Activated CD8-positive, alpha-beta T cell treated with anti-CD3 and anti-CD28 coated beads for 36 hours (primary cell): ENCODE data around the gene CD46. TPM values are rescaled to one million over a fixed set of nuclear protein-coding genes. Genes with fewer than 3 reads are reported as not detected.

Experiments used
- ATAC-seq: fragments of 200-7000 bp; cut with Tn5 transposase; one replicate; pipeline ENCODE4 v1.10.0; 2021; ENCODE audit warnings: mild to moderate bottlenecking, moderate library complexity
- CTCF ChIA-PET: fragments of 350-600 bp; sonication (Branson Sonifier 250); formaldehyde crosslinking; loops from one replicate; lab custom pipeline; 2021; ENCODE audit warnings: antibody characterized with exemption; lab: Charles Lee
- POLR2A ChIA-PET: fragments of 350-600 bp; sonication (Branson Sonifier 250); formaldehyde crosslinking; loops from one replicate; lab custom pipeline; 2021; ENCODE audit warnings: antibody characterized with exemption; lab: Charles Lee
- DNase-seq: peaks from one replicate; pipeline ENCODE4 v3.0.0-alpha.2; 2020
- H3K27ac Mint-ChIP-seq: one replicate; pipeline ENCODE4 v1.8.0; 2021; ENCODE audit warnings: mild to moderate bottlenecking, mixed read lengths
- H3K27me3 Mint-ChIP-seq: one replicate; pipeline ENCODE4 v1.8.0; 2021; ENCODE audit warnings: mixed read lengths
- H3K36me3 Mint-ChIP-seq: one replicate; pipeline ENCODE4 v1.8.0; 2021; ENCODE audit warnings: low read depth, mixed read lengths
- H3K4me1 Mint-ChIP-seq: one replicate; pipeline ENCODE4 v1.8.0; 2021; ENCODE audit warnings: low read depth, mixed read lengths
- H3K4me3 Mint-ChIP-seq: one replicate; pipeline ENCODE4 v1.8.0; 2021; ENCODE audit warnings: mild to moderate bottlenecking, moderate library complexity, mixed read lengths
- H3K9me3 Mint-ChIP-seq: one replicate; pipeline ENCODE4 v1.8.0; 2021; ENCODE audit warnings: mixed read lengths
- intact Hi-C: fragments of 100-400 bp; cut with micrococcal nuclease; formaldehyde crosslinking; loops from one replicate; pipeline ENCODE4 v1.10.0; 2022
- total RNA-seq, 2 experiments: library from RNA; stranded (reverse); gene quantifications; one replicate each; pipeline ENCODE4 v1.2.3, GENCODE V29; 2021
- TF ChIP-seq, protein P1 (sequence below): fragments of 200-600 bp; IDR thresholded peaks from one replicate; pipeline ENCODE4 v1.8.0; 2022; ENCODE audit warnings: antibody characterized with exemption, mild to moderate bottlenecking

The CD46 gene
- total RNA-seq, 2 experiments from 2014 or later, result 77.7 to 84.3 TPM

DNA sequence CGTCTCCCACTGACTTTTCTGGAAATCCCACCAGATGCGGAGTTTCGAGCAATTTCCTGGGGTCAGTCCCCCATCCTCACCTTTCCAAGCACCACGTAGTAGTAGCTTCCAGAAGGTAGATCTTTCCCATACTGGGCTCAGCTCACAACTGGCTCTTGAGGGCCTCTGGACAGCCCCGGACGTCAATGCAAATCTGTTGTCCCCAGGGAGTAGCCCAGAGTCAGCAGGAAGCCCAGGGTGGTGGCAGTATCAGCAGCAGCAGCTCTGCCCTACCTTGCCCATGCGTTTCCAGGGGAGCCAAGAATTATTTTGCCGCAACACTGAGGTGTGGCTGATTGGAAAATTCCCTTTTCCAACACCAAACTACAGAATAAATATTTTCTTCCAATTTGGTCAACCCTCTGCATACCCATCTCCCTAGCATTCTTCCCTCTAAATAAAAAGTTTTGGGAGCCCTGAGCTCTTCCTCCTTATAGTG is 70.3 kb downstream of the CD46 start:
- POLR2A ChIA-PET, result interaction anchor here (0.7 to 2.4 kb wide), 5 partner anchors 10 to 50 kb away, joined by 4 to 8 read pairs (median 7); no protein-coding TSS in a partner anchor
- no peak for DNase-seq
- peaks cover 28% of the 10 kb centered on the region for H3K36me3 Mint-ChIP-seq

GRCh38 chr1:207822602-207823451 is 71.0 kb downstream of the CD46 start:
- ATAC-seq, result peak; percentile 54
- Mint-ChIP-seq H3K4me1 (peaks cover 75% of the 10 kb centered on the region), H3K27ac (peak overlapping the region; percentile 90), H3K4me3 (peak overlapping the region; percentile 77), H3K27me3 (no peaks in the 10 kb centered on the region), H3K9me3 (no peaks in the 10 kb centered on the region), H3K36me3 (peaks cover 28% of the 10 kb centered on the region)
- intact Hi-C loops, result no loop called here
- peak; percentile 78 for DNase-seq
- TF ChIP-seq, protein P1, sequence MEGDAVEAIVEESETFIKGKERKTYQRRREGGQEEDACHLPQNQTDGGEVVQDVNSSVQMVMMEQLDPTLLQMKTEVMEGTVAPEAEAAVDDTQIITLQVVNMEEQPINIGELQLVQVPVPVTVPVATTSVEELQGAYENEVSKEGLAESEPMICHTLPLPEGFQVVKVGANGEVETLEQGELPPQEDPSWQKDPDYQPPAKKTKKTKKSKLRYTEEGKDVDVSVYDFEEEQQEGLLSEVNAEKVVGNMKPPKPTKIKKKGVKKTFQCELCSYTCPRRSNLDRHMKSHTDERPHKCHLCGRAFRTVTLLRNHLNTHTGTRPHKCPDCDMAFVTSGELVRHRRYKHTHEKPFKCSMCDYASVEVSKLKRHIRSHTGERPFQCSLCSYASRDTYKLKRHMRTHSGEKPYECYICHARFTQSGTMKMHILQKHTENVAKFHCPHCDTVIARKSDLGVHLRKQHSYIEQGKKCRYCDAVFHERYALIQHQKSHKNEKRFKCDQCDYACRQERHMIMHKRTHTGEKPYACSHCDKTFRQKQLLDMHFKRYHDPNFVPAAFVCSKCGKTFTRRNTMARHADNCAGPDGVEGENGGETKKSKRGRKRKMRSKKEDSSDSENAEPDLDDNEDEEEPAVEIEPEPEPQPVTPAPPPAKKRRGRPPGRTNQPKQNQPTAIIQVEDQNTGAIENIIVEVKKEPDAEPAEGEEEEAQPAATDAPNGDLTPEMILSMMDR, result no peak
- CTCF ChIA-PET, result interaction anchor here (0.8 to 6.3 kb wide), 11 partner anchors 9 to 140 kb away, joined by 3 to 63 read pairs (median 4); no protein-coding TSS in a partner anchor
- POLR2A ChIA-PET, result interaction anchor here (0.7 to 2.4 kb wide), 11 partner anchors 9 to 61 kb away, joined by 3 to 12 read pairs (median 5); no protein-coding TSS in a partner anchor

More for the DNA sequence above, 70.3 kb downstream of the CD46 start:
- ATAC-seq, result no peak
- Mint-ChIP-seq H3K9me3 (no peaks in the 10 kb centered on the region), H3K4me3 (peak overlapping the region; percentile 77), H3K27me3 (no peaks in the 10 kb centered on the region), H3K4me1 (peaks cover 73% of the 10 kb centered on the region), H3K27ac (peak overlapping the region; percentile 90)
- CTCF ChIA-PET, result interaction anchor here (0.8 to 6.3 kb wide), 9 partner anchors 9 to 141 kb away, joined by 3 to 63 read pairs (median 4); no protein-coding TSS in a partner anchor
- TF ChIP-seq, protein P1, result no peak
- intact Hi-C loops, result no loop called here

GRCh38 chr1:207823531-207823879 is 71.7 kb downstream of the CD46 start:
- Mint-ChIP-seq H3K27me3 (no peaks in the 10 kb centered on the region), H3K4me3 (peak overlapping the region; percentile 77), H3K4me1 (peaks cover 80% of the 10 kb centered on the region), H3K9me3 (no peaks in the 10 kb centered on the region), H3K27ac (peak overlapping the region; percentile 92), H3K36me3 (peaks cover 28% of the 10 kb centered on the region)
- intact Hi-C loops, result no loop called here
- POLR2A ChIA-PET, result interaction anchor here (0.8 to 2.4 kb wide), 12 partner anchors 8 to 71 kb away, joined by 3 to 12 read pairs (median 5); partner anchors contain the start of gene CD46
- TF ChIP-seq, protein P1, result no peak
- no peak for ATAC-seq
- DNase-seq, result no peak
- CTCF ChIA-PET, result interaction anchor here (1.0 to 6.3 kb wide), 9 partner anchors 9 to 140 kb away, joined by 3 to 63 read pairs (median 7); no protein-coding TSS in a partner anchor

GRCh38 chr1:207823880-207824566 is 72.2 kb downstream of the CD46 start:
- ChIA-PET CTCF (interaction anchor here (0.6 to 6.3 kb wide), 10 partner anchors 9 to 61 kb away, joined by 3 to 63 read pairs (median 6); no protein-coding TSS in a partner anchor), POLR2A (interaction anchor here (0.5 to 2.4 kb wide), 13 partner anchors 8 to 1878 kb away, joined by 3 to 12 read pairs (median 5); partner anchors contain the start of gene CD46)
- Mint-ChIP-seq H3K27me3 (no peaks in the 10 kb centered on the region), H3K4me1 (peaks cover 85% of the 10 kb centered on the region), H3K36me3 (peaks cover 26% of the 10 kb centered on the region), H3K27ac (peak overlapping the region; percentile 92), H3K4me3 (peak overlapping the region; percentile 77), H3K9me3 (no peaks in the 10 kb centered on the region)
- intact Hi-C loops, result no loop called here
- peak; percentile 79 for DNase-seq
- TF ChIP-seq, protein P1, result peak; percentile 59
- peak; percentile 52 for ATAC-seq
